ENCODE results near the gene ZNF277. TPM values are rescaled to one million over a fixed set of nuclear protein-coding genes. Genes with fewer than 3 reads are reported as not detected.

ZNF277 gene
- total RNA-seq, 2 donors from 2014 or later: 27.9 to 41.5 TPM

GRCh38 chr7:112338786-112339185 is 132.3 kb downstream of the ZNF277 start:
- Histone ChIP-seq H3K36me3 (no peaks in the 10 kb centered on the region), H3K9me3 (no peaks in the 10 kb centered on the region), H3K27me3 (replicated peaks; ENCODE audit: insufficient read depth) (no peaks in the 10 kb centered on the region), H3K27ac (no peak overlapping the region), H3K4me3 (no peak overlapping the region), H3K4me1 (ENCODE audit: control insufficient read depth in 1 of 2, low read depth in 2 of 2) (peaks cover 0 to 4% of the 10 kb centered on the region in 2 donors)
- no peak for ATAC-seq (ENCODE audit: insufficient number of reproducible peaks, low FRiP score, low read depth)
- TF ChIP-seq CTCF (IDR thresholded peaks at IDR 0.05): no peak
- no peak for DNase-seq (ENCODE audit: low spot score)

GRCh38 chr7:112341464-112341863 is 135.0 kb downstream of the ZNF277 start:
- Histone ChIP-seq H3K9me3 (no peaks in the 10 kb centered on the region), H3K27ac (no peak overlapping the region), H3K27me3 (replicated peaks; ENCODE audit: insufficient read depth) (no peaks in the 10 kb centered on the region), H3K4me3 (no peak overlapping the region), H3K36me3 (no peaks in the 10 kb centered on the region), H3K4me1 (ENCODE audit: control insufficient read depth in 1 of 2, low read depth in 2 of 2) (peaks cover 0 to 10% of the 10 kb centered on the region in 2 donors)
- TF ChIP-seq CTCF (IDR thresholded peaks at IDR 0.05): no peak
- ATAC-seq (ENCODE audit: insufficient number of reproducible peaks, low FRiP score, low read depth) (no peak), DNase-seq (ENCODE audit: low spot score) (no peak)

GRCh38 chr7:112346381-112347060 is 140.0 kb downstream of the ZNF277 start:
- Histone ChIP-seq H3K4me3 (no peak overlapping the region), H3K27me3 (replicated peaks; ENCODE audit: insufficient read depth) (no peaks in the 10 kb centered on the region), H3K4me1 (ENCODE audit: control insufficient read depth in 1 of 2, low read depth in 2 of 2) (peaks cover 0 to 23% of the 10 kb centered on the region in 2 donors), H3K36me3 (no peaks in the 10 kb centered on the region), H3K27ac (peak overlapping the region in 1 of 2 donors; percentile 14), H3K9me3 (no peaks in the 10 kb centered on the region)
- ATAC-seq (ENCODE audit: insufficient number of reproducible peaks, low FRiP score, low read depth) (no peak), DNase-seq (ENCODE audit: low spot score) (no peak)
- no peak for TF ChIP-seq CTCF (IDR thresholded peaks at IDR 0.05)

- peak overlapping the region; percentile 14 to 33 for H3K27ac ChIP-seq
- no peak for TF ChIP-seq CTCF (IDR thresholded peaks at IDR 0.05)
- no peaks in the 10 kb centered on the region for H3K9me3 ChIP-seq
- H3K4me3 ChIP-seq: no peak overlapping the region
- no peaks in the 10 kb centered on the region for H3K27me3 ChIP-seq (replicated peaks; ENCODE audit: insufficient read depth)
- H3K4me1 ChIP-seq (ENCODE audit: control insufficient read depth in 1 of 2, low read depth in 2 of 2): peaks cover 0 to 23% of the 10 kb centered on the region in 2 donors
- H3K36me3 ChIP-seq: no peaks in the 10 kb centered on the region
- DNase-seq (ENCODE audit: low spot score): no peak
- ATAC-seq (ENCODE audit: insufficient number of reproducible peaks, low FRiP score, low read depth): no peak
These were observed 140.6 kb downstream of the ZNF277 start for GRCh38 chr7:112347088-112347487.

- Histone ChIP-seq H3K27ac (no peak overlapping the region), H3K4me3 (no peak overlapping the region), H3K9me3 (no peaks in the 10 kb centered on the region), H3K36me3 (no peaks in the 10 kb centered on the region), H3K27me3 (replicated peaks; ENCODE audit: insufficient read depth) (no peaks in the 10 kb centered on the region), H3K4me1 (ENCODE audit: control insufficient read depth in 1 of 2, low read depth in 2 of 2) (peaks cover 0 to 23% of the 10 kb centered on the region in 2 donors)
- ATAC-seq (ENCODE audit: insufficient number of reproducible peaks, low FRiP score, low read depth) (no peak), DNase-seq (ENCODE audit: low spot score) (no peak)
- no peak for TF ChIP-seq CTCF (IDR thresholded peaks at IDR 0.05)
These were observed 144.1 kb downstream of the ZNF277 start for GRCh38 chr7:112350585-112350984.
